Osteocyte (in vitro differentiated cells): ENCODE data around the gene SLC35E4. TPM values are rescaled to one million over a fixed set of nuclear protein-coding genes. Genes with fewer than 3 reads are reported as not detected.

Experiments
- DNase-seq: peaks from one replicate; pipeline ENCODE4 v3.0.0; 2021; ENCODE audit warnings: mixed read lengths; ENCODE audit not compliant: unreplicated experiment; ENCODE audit errors: extremely low spot score
- H3K27ac Mint-ChIP-seq: one replicate; pipeline ENCODE4 v1.8.0; 2021; ENCODE audit warnings: mild to moderate bottlenecking, mixed read lengths; ENCODE audit not compliant: unreplicated experiment
- H3K27me3 Mint-ChIP-seq: one replicate; pipeline ENCODE4 v1.8.0; 2021; ENCODE audit warnings: mixed read lengths; ENCODE audit not compliant: unreplicated experiment
- H3K36me3 Mint-ChIP-seq: one replicate; pipeline ENCODE4 v1.8.0; 2021; ENCODE audit warnings: mixed read lengths; ENCODE audit not compliant: unreplicated experiment
- H3K4me1 Mint-ChIP-seq: one replicate; pipeline ENCODE4 v1.8.0; 2021; ENCODE audit warnings: mixed read lengths; ENCODE audit not compliant: unreplicated experiment
- H3K4me3 Mint-ChIP-seq: one replicate; pipeline ENCODE4 v1.8.0; 2021; ENCODE audit warnings: mild to moderate bottlenecking, moderate library complexity, mixed read lengths; ENCODE audit not compliant: unreplicated experiment
- H3K9me3 Mint-ChIP-seq: one replicate; pipeline ENCODE4 v1.8.0; 2021; ENCODE audit warnings: mixed read lengths; ENCODE audit not compliant: unreplicated experiment
- total RNA-seq: library from RNA; stranded (reverse); gene quantifications from 2 replicates; pipeline ENCODE4 v1.2.1, GENCODE V29; 2021
- TF ChIP-seq, protein P1 (sequence below): fragments of 200-600 bp; sonication (generic); IDR thresholded peaks from 2 replicates; pipeline ENCODE4 v1.5.0; 2021; ENCODE audit warnings: antibody characterized with exemption, mild to moderate bottlenecking, moderate library complexity

SLC35E4 gene
- total RNA-seq, 1 donor from 2014 or later: 10.2 TPM

- H3K27me3 Mint-ChIP-seq: no peaks in the 10 kb centered on the region
- no peak overlapping the region for H3K4me3 Mint-ChIP-seq
- H3K36me3 Mint-ChIP-seq: peaks cover 5% of the 10 kb centered on the region
- H3K27ac Mint-ChIP-seq: no peak overlapping the region
- TF ChIP-seq, protein P1, sequence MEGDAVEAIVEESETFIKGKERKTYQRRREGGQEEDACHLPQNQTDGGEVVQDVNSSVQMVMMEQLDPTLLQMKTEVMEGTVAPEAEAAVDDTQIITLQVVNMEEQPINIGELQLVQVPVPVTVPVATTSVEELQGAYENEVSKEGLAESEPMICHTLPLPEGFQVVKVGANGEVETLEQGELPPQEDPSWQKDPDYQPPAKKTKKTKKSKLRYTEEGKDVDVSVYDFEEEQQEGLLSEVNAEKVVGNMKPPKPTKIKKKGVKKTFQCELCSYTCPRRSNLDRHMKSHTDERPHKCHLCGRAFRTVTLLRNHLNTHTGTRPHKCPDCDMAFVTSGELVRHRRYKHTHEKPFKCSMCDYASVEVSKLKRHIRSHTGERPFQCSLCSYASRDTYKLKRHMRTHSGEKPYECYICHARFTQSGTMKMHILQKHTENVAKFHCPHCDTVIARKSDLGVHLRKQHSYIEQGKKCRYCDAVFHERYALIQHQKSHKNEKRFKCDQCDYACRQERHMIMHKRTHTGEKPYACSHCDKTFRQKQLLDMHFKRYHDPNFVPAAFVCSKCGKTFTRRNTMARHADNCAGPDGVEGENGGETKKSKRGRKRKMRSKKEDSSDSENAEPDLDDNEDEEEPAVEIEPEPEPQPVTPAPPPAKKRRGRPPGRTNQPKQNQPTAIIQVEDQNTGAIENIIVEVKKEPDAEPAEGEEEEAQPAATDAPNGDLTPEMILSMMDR: no peak
- H3K9me3 Mint-ChIP-seq: no peaks in the 10 kb centered on the region
- no peak for DNase-seq
- peaks cover 12% of the 10 kb centered on the region for H3K4me1 Mint-ChIP-seq
Measured at GRCh38 chr22:30650508-30651116, 15.0 kb downstream of the SLC35E4 start.

- no peak for DNase-seq
- H3K27ac Mint-ChIP-seq: no peak overlapping the region
- H3K9me3 Mint-ChIP-seq: no peaks in the 10 kb centered on the region
- peaks cover 4% of the 10 kb centered on the region for H3K36me3 Mint-ChIP-seq
- H3K27me3 Mint-ChIP-seq: no peaks in the 10 kb centered on the region
- peaks cover 13% of the 10 kb centered on the region for H3K4me1 Mint-ChIP-seq
- H3K4me3 Mint-ChIP-seq: no peak overlapping the region
- TF ChIP-seq, protein P1: no peak
Measured at GRCh38 chr22:30652852-30653251, 17.3 kb downstream of the SLC35E4 start.

- Mint-ChIP-seq H3K4me3 (no peak overlapping the region), H3K9me3 (no peaks in the 10 kb centered on the region), H3K27ac (no peak overlapping the region), H3K4me1 (peaks cover 8% of the 10 kb centered on the region), H3K27me3 (no peaks in the 10 kb centered on the region), H3K36me3 (no peaks in the 10 kb centered on the region)
- DNase-seq: no peak
- TF ChIP-seq, protein P1: no peak
Measured at GRCh38 chr22:30654361-30654760, 18.8 kb downstream of the SLC35E4 start.

- peaks cover 11% of the 10 kb centered on the region for H3K4me1 Mint-ChIP-seq
- H3K27me3 Mint-ChIP-seq: no peaks in the 10 kb centered on the region
- TF ChIP-seq, protein P1: no peak
- no peaks in the 10 kb centered on the region for H3K9me3 Mint-ChIP-seq
- H3K27ac Mint-ChIP-seq: peak overlapping the region; percentile 18
- H3K36me3 Mint-ChIP-seq: peaks cover 8% of the 10 kb centered on the region
- DNase-seq: no peak
- no peak overlapping the region for H3K4me3 Mint-ChIP-seq
Measured at GRCh38 chr22:30655532-30655931, 20.0 kb downstream of the SLC35E4 start.

DNA sequence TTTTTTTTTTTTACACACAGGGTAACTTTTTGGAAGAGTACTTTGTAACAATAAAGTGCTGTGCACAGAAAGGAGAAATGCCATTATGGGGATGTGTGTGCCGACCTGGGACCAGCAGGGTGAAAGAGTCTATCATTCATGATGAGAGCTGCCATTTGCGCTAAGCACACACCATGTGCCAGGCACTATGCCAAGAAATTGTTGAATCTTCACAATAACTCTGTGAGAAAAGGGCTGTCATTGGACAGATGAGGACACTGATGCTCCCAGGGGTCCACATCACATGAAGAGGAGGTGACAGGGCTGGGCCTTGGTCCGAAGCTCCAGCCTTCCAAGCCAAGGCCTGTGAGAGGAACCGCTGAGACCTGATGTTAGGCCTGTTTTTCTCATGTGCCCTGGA, 26.5 kb downstream of the SLC35E4 start:
- H3K4me3 Mint-ChIP-seq: no peak overlapping the region
- TF ChIP-seq, protein P1: no peak
- peaks cover 30% of the 10 kb centered on the region for H3K36me3 Mint-ChIP-seq
- no peaks in the 10 kb centered on the region for H3K9me3 Mint-ChIP-seq
- no peak overlapping the region for H3K27ac Mint-ChIP-seq
- peaks cover 9% of the 10 kb centered on the region for H3K4me1 Mint-ChIP-seq
- no peak for DNase-seq
- H3K27me3 Mint-ChIP-seq: no peaks in the 10 kb centered on the region
